Neural progenitor cell (in vitro differentiated cells): ENCODE results near the gene GALNT13.

Experiments
- EZH2 ChIP-seq: fragments of 200-600 bp; sonication (generic); IDR thresholded peaks from 2 replicates; pipeline ENCODE4 v1.6.1; 2017; ENCODE audit warnings: antibody characterized with exemption, mild to moderate bottlenecking, moderate library complexity
- TF ChIP-seq, protein P1 (sequence below): fragments of 200-600 bp; sonication (generic); IDR thresholded peaks from 2 replicates; pipeline ENCODE4 v1.5.1; 2017; ENCODE audit warnings: antibody characterized with exemption, mild to moderate bottlenecking

DNA sequence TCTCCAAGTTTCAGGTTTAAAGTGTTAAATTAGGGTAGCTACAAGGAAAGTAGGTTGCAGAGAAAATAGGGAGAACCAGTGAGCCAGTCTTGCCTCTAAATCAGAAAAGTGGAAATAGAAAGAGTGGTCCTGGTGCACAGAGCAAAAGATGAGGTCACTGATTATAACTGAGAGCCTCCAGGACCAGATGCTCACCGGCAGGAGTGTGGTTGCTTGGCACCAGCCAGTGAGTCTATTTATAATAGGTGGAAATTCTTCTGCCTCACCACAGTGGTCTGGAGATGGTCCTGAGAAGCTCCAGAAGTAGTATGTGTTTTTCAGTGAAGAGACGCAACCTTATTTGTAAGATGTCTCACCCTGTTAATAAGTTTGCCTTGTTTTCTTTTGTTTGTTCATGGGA is 452.9 kb downstream of the GALNT13 start:
- TF ChIP-seq, protein P1, sequence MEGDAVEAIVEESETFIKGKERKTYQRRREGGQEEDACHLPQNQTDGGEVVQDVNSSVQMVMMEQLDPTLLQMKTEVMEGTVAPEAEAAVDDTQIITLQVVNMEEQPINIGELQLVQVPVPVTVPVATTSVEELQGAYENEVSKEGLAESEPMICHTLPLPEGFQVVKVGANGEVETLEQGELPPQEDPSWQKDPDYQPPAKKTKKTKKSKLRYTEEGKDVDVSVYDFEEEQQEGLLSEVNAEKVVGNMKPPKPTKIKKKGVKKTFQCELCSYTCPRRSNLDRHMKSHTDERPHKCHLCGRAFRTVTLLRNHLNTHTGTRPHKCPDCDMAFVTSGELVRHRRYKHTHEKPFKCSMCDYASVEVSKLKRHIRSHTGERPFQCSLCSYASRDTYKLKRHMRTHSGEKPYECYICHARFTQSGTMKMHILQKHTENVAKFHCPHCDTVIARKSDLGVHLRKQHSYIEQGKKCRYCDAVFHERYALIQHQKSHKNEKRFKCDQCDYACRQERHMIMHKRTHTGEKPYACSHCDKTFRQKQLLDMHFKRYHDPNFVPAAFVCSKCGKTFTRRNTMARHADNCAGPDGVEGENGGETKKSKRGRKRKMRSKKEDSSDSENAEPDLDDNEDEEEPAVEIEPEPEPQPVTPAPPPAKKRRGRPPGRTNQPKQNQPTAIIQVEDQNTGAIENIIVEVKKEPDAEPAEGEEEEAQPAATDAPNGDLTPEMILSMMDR, result no peak
- no peak for TF ChIP-seq EZH2
